ENCODE results near the gene TMEM219.

Gene TMEM219

DNA sequence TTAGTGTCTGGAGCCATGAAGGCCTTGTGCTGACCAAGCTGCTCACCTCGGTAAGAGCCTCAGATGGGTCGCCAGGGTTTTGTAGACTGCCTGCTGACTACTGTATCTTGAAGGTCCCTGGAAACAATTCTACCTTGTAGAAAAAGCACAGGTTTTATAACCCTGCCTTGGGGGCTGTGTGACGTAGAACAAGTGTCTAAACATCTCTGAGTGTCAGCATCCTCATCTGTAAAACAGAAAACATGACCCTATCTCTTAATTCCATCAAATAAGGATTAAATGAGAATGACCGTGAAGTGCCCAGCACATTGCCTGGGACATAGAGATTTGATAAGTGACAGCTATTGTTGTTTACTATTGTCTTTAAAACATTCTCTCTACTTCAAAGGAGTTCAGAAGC is 6.3 kb downstream of the TMEM219 start:
- H3K4me3 ChIP-seq (ENCODE audit: low read depth, low read length): no peak overlapping the region
- TF ChIP-seq, protein P1, sequence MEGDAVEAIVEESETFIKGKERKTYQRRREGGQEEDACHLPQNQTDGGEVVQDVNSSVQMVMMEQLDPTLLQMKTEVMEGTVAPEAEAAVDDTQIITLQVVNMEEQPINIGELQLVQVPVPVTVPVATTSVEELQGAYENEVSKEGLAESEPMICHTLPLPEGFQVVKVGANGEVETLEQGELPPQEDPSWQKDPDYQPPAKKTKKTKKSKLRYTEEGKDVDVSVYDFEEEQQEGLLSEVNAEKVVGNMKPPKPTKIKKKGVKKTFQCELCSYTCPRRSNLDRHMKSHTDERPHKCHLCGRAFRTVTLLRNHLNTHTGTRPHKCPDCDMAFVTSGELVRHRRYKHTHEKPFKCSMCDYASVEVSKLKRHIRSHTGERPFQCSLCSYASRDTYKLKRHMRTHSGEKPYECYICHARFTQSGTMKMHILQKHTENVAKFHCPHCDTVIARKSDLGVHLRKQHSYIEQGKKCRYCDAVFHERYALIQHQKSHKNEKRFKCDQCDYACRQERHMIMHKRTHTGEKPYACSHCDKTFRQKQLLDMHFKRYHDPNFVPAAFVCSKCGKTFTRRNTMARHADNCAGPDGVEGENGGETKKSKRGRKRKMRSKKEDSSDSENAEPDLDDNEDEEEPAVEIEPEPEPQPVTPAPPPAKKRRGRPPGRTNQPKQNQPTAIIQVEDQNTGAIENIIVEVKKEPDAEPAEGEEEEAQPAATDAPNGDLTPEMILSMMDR (IDR thresholded peaks at IDR 0.05; ENCODE audit: insufficient read depth, low read depth, low read length, missing control alignments): no peak
- no peak for DNase-seq (ENCODE audit: low read depth)

DNA sequence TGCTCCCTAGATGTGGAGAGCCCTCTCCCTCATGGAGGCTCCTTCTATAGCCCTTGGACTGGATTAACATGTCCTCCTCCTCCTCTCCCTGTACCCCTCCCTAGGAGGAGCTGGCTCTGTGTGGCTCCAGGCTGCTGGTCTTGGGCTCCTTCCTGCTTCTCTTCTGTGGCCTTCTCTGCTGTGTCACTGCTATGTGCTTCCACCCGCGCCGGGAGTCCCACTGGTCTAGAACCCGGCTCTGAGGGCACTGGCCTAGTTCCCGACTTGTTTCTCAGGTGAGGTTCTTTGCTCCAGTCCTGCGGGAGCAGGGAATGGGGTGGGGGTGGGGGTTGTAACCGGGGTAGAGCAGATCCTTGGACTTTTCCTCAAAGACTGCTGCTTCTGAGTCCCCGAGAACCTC is 9.4 kb downstream of the TMEM219 start:
- TF ChIP-seq, protein P1 (IDR thresholded peaks at IDR 0.05; ENCODE audit: insufficient read depth, low read depth, low read length, missing control alignments): no peak
- H3K4me3 ChIP-seq (ENCODE audit: low read depth, low read length): no peak overlapping the region
- DNase-seq (ENCODE audit: low read depth): no peak

DNA sequence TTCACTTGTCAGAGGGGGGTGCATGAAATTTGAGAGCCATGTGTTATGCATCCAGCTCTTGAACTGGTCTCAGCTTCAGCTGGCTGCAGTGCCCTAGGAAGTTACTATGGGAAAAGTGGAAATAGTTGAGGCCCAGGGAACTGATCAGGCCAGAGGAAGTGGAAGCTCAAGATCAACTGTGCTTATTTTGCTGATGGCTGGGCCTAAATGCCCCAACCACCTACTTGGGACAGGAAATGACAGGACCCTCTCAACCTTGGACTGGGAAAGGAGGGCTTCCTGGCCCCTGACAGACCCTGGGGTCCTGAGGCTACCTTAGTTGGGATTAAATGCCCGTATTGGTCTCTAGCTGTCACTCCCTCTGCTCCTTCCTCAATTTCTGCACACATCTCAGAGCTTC is 10.6 kb downstream of the TMEM219 start:
- no peak overlapping the region for H3K4me3 ChIP-seq (ENCODE audit: low read depth, low read length)
- TF ChIP-seq, protein P1 (IDR thresholded peaks at IDR 0.05; ENCODE audit: insufficient read depth, low read depth, low read length, missing control alignments): no peak

DNA sequence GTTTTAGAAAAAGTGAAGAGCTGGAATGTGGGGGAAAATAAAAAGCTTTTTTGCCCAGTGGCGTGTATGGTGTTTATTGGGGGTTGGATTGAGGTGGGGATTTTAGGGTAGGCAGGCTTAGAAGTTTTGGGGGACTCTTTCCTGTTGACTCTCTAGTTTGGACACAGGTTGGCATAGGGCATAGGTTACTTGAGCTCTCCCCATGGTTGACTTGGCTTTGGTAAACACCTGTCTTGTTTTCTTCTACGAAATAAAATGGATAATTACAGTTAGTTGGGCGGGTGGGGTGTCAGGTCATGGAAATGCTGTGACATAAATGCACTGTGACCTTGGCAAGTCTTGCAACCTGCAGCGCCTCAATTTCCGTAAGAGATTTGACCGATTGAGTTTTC is 11.1 kb downstream of the TMEM219 start:
- TF ChIP-seq, protein P1 (IDR thresholded peaks at IDR 0.05; ENCODE audit: insufficient read depth, low read depth, low read length, missing control alignments): no peak
- no peak for DNase-seq (ENCODE audit: low read depth)
- no peak overlapping the region; the same call in 1 of the 2 replicates for H3K4me3 ChIP-seq (ENCODE audit: low read depth, low read length)

More for the DNA sequence above, 10.6 kb downstream of the TMEM219 start:
- no peak for DNase-seq (ENCODE audit: low read depth)

DNA sequence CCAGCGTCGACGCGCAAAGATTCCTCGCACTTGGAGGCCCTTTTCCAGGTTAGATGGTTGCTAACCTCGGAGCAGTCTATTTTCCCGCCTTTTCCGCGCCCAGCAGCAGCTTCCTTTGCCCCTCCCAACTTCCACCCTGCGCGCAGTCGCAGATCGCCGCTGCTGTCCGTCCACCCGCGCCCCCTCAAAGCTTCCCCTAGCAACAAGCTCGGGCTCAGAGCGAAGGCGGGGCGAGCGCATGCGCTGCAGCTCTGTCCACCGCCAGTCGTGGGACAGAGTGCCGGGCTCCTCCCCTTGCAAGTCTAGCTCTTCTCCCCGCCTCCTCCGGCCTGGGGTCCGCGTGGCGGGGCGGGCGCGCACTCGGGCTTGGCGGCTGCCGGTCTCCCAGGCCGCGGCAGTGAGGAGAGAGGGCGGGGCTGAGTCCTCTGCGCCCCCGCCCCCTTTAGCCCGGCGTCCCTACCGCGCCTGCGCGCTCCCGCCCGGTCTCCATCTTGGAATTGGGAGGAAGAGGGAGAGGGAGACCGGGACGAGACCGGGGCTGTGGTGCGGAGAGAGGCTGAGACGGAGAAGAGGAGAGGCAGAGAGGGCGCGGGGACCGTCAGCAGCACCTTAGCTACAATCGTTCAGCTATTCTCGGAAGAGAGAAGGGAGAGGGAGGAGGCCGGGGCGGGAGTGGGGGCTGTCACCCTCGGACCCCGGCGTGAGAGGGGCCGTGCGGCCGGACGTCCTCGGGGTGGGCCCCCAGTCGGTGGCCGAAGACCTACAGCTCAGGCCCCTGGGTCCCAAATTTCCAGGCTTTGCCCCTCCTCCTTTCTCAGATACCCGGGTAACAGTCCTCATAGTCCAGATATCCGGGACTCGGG is 11.7 kb downstream of the TMEM219 start, which contains the start of gene TAOK2:
Gene TAOK2, plus strand, starts transcription at position 485 of the 863 bp plus-strand sequence. CDS start 3,905 bp downstream, outside the sequence.
- H3K4me3 ChIP-seq (ENCODE audit: low read depth, low read length): peak within 1 kb of the TSS; percentile 96
- TF ChIP-seq, protein P1 (IDR thresholded peaks at IDR 0.05; ENCODE audit: insufficient read depth, low read depth, low read length, missing control alignments): no peak
- DNase-seq (ENCODE audit: low read depth): peak; percentile 100

DNA sequence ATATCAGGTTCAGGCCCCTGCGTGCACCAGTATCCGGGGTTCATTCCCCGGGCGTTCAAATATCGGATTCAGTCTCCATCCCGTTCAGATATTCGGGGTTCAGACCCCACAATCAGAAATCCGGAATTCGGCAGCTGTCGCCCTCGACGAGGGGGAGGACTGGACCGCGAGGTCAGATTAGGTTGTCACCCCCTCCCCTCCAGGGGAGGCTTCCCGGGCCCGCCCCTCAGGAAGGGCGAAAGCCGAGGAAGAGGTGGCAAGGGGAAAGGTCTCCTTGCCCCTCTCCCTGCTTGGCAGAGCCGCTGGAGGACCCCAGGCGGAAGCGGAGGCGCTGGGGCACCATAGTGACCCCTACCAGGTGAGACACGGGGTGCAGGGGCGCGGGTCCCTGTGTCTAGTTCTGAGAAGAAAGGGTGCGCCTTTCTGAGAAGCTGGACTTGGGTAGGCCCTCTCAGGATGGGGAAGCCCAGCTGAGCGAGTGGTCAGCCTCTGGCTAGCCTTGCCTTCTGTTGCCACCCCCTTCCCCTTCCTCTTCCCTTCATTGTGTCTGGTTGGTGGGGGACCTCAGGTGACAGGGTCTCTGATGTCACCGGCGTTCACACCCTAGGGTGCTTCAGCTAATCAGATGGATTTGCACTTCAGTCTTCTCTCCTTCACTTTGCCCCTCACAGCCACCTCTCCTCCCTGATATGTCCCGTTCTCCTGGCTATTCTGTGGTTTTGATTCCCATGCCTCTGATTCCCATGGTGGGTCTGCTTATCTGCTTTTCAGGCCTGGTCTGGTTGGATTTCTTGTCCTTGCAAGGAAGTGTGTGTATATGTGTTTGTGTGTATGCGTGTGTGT is 12.6 kb downstream of the TMEM219 start:
- TF ChIP-seq, protein P1 (IDR thresholded peaks at IDR 0.05; ENCODE audit: insufficient read depth, low read depth, low read length, missing control alignments): no peak
- peak overlapping the region; percentile 96 for H3K4me3 ChIP-seq (ENCODE audit: low read depth, low read length)
- peak; percentile 35 for DNase-seq (ENCODE audit: low read depth)
